Stimulated activated CD4-positive, alpha-beta T cell treated with anti-CD3 and anti-CD28 coated beads, Interleukin-1b, Interleukin-23, amount 100 ng/mL, for 24 hours (primary cell): ENCODE results near the gene HOOK1.
"Not testable (repeated sequence)": the region's sequence is repeated elsewhere in the genome, so short reads cannot be mapped to it uniquely, and the experiment has no call there.

ENCODE experiments used
- DNase-seq, 4 experiments: peaks; one replicate each; pipeline ENCODE4 v3.0.0-alpha.2; 2020; ENCODE audit warnings: low read depth in 4 of 4, low spot score in 1 of 4

Gene HOOK1

GRCh38 chr1:59819566-59820438 is 5.1 kb downstream of the HOOK1 start:
- DNase-seq, result no peak

GRCh38 chr1:59827055-59827643 is 12.4 kb downstream of the HOOK1 start:
- no peak for DNase-seq

- no peak for DNase-seq
These were observed 13.4 kb downstream of the HOOK1 start for GRCh38 chr1:59828160-59828559.

GRCh38 chr1:59831529-59831928 is 16.8 kb downstream of the HOOK1 start:
- DNase-seq, result no peak

- DNase-seq, result no peak
These were observed 18.3 kb downstream of the HOOK1 start for GRCh38 chr1:59833022-59833421.

- DNase-seq, result no peak
These were observed 19.2 kb downstream of the HOOK1 start for GRCh38 chr1:59833991-59834390.

- DNase-seq, result not testable (repeated sequence)
These were observed 23.1 kb downstream of the HOOK1 start for GRCh38 chr1:59837857-59838256.

- DNase-seq, result no peak
These were observed 30.3 kb downstream of the HOOK1 start for GRCh38 chr1:59845091-59845490.

GRCh38 chr1:59846209-59846894 is 31.6 kb downstream of the HOOK1 start:
- no peak for DNase-seq

GRCh38 chr1:59846895-59847282 is 32.1 kb downstream of the HOOK1 start:
- DNase-seq, result no peak

GRCh38 chr1:59852117-59852516 is 37.4 kb downstream of the HOOK1 start:
- DNase-seq, result no peak

- not testable (repeated sequence) for DNase-seq
These were observed 40.5 kb downstream of the HOOK1 start for GRCh38 chr1:59855297-59855696.

- DNase-seq, result no peak
These were observed 42.1 kb downstream of the HOOK1 start for GRCh38 chr1:59856725-59857338.

GRCh38 chr1:59857679-59858354 is 43.1 kb downstream of the HOOK1 start:
- no peak for DNase-seq

GRCh38 chr1:59866462-59866861 is 51.7 kb downstream of the HOOK1 start:
- DNase-seq, result no peak

- DNase-seq, result no peak
These were observed 57.0 kb downstream of the HOOK1 start for GRCh38 chr1:59871746-59872145.

GRCh38 chr1:59877108-59877682 is 62.4 kb downstream of the HOOK1 start:
- no peak for DNase-seq

GRCh38 chr1:59878370-59878769 is 63.6 kb downstream of the HOOK1 start:
- no peak for DNase-seq

GRCh38 chr1:59879574-59879973 is 64.8 kb downstream of the HOOK1 start:
- DNase-seq, result peak in 3 of 4 experiments; percentile 3 to 12 (median 6)

- no peak for DNase-seq
These were observed 65.3 kb downstream of the HOOK1 start for GRCh38 chr1:59879996-59880505.
